CD4-positive, alpha-beta memory T cell (primary cell): ENCODE measurements around the gene RNF20. TPM values are rescaled to one million over a fixed set of nuclear protein-coding genes. Genes with fewer than 3 reads are reported as not detected.

Experiments used
- CTCF ChIA-PET: fragments of 350-600 bp; sonication (Branson Sonifier 250); formaldehyde crosslinking; loops from one replicate; lab custom pipeline; 2021; ENCODE audit warnings: inconsistent platforms; ENCODE audit not compliant: partially characterized antibody; lab: Charles Lee
- POLR2A ChIA-PET: fragments of 350-600 bp; sonication (Branson Sonifier 250); formaldehyde crosslinking; loops from one replicate; lab custom pipeline; 2021; ENCODE audit not compliant: partially characterized antibody; lab: Charles Lee
- DNase-seq, 5 donors: peaks; one replicate each; pipeline versions ENCODE4 v3.0.0 to v3.0.0-alpha.2; 2020 to 2022; ENCODE audit warnings: mixed read lengths in 1 of 5
- H3K27ac ChIP-seq: one replicate; pipeline ENCODE4 v1.7.0; 2013; ENCODE audit warnings: low read depth, low read length
- H3K27me3 ChIP-seq: 2 replicates; pipeline ENCODE4 v1.7.0; 2013; ENCODE audit warnings: mild to moderate bottlenecking, low read length, moderate library complexity; ENCODE audit not compliant: insufficient read depth
- H3K36me3 ChIP-seq: 2 replicates; pipeline ENCODE4 v1.7.0; 2013; ENCODE audit warnings: mild to moderate bottlenecking, low read length, moderate library complexity; ENCODE audit not compliant: insufficient read depth
- H3K4me1 ChIP-seq: 2 replicates; pipeline ENCODE4 v1.7.0; 2013; ENCODE audit warnings: mild to moderate bottlenecking, low read length, moderate library complexity; ENCODE audit not compliant: insufficient read depth
- H3K4me3 ChIP-seq, 2 donors: one replicate each; pipeline ENCODE4 v1.7.0; 2013; ENCODE audit warnings: low read length in 2 of 2, mild to moderate bottlenecking in 1 of 2
- H3K9me3 ChIP-seq, 2 donors: one replicate each; pipeline ENCODE4 v1.7.0; 2013; ENCODE audit warnings: low read length in 2 of 2, control low read depth in 1 of 2; ENCODE audit not compliant: control insufficient read depth in 1 of 2
- H3K27ac Mint-ChIP-seq, 7 donors: one replicate each; pipeline ENCODE4 v1.8.0; 2020 to 2021; ENCODE audit warnings: mixed read lengths in 7 of 7, mild to moderate bottlenecking in 6 of 7, inconsistent platforms in 3 of 7, moderate library complexity in 3 of 7
- H3K27me3 Mint-ChIP-seq, 2 donors: one replicate each; pipeline ENCODE4 v1.8.0; 2020 to 2021; ENCODE audit warnings: mixed read lengths in 2 of 2
- H3K36me3 Mint-ChIP-seq, 2 donors: one replicate each; pipeline ENCODE4 v1.8.0; 2020 to 2021; ENCODE audit warnings: mixed read lengths in 2 of 2, inconsistent platforms in 1 of 2, mild to moderate bottlenecking in 1 of 2
- H3K4me1 Mint-ChIP-seq, 4 donors: one replicate each; pipeline ENCODE4 v1.8.0; 2020 to 2021; ENCODE audit warnings: mixed read lengths in 4 of 4, mild to moderate bottlenecking in 1 of 4
- H3K4me3 Mint-ChIP-seq, 8 donors: one replicate each; pipeline ENCODE4 v1.8.0; 2020 to 2021; ENCODE audit warnings: mixed read lengths in 8 of 8, mild to moderate bottlenecking in 7 of 8, moderate library complexity in 6 of 8, inconsistent platforms in 3 of 8
- H3K9me3 Mint-ChIP-seq, 8 donors: one replicate each; pipeline ENCODE4 v1.8.0; 2020 to 2021; ENCODE audit warnings: mixed read lengths in 8 of 8, mild to moderate bottlenecking in 5 of 8, inconsistent platforms in 3 of 8, moderate library complexity in 1 of 8
- intact Hi-C: fragments of 100-400 bp; cut with micrococcal nuclease; formaldehyde crosslinking; loops from one replicate; pipeline ENCODE4 v1.15.1; 2023
- polyA plus RNA-seq, 2 donors: library from polyadenylated mRNA; unstranded; fragments of 300-500 nt; fragmentation: Illumina TruSeq; gene quantifications; one replicate each; pipeline ENCODE4 v1.2.3, GENCODE V29; 2021
- total RNA-seq, 2 experiments: library from RNA; stranded (reverse); gene quantifications; one replicate each; pipeline ENCODE4 v1.2.3, GENCODE V29; 2021

The RNF20 gene
- total RNA-seq (10 to 100 TPM; 64.5 to 67.4 TPM), polyA plus RNA-seq (10 to 100 TPM; 23.6 to 48.0 TPM)

DNA sequence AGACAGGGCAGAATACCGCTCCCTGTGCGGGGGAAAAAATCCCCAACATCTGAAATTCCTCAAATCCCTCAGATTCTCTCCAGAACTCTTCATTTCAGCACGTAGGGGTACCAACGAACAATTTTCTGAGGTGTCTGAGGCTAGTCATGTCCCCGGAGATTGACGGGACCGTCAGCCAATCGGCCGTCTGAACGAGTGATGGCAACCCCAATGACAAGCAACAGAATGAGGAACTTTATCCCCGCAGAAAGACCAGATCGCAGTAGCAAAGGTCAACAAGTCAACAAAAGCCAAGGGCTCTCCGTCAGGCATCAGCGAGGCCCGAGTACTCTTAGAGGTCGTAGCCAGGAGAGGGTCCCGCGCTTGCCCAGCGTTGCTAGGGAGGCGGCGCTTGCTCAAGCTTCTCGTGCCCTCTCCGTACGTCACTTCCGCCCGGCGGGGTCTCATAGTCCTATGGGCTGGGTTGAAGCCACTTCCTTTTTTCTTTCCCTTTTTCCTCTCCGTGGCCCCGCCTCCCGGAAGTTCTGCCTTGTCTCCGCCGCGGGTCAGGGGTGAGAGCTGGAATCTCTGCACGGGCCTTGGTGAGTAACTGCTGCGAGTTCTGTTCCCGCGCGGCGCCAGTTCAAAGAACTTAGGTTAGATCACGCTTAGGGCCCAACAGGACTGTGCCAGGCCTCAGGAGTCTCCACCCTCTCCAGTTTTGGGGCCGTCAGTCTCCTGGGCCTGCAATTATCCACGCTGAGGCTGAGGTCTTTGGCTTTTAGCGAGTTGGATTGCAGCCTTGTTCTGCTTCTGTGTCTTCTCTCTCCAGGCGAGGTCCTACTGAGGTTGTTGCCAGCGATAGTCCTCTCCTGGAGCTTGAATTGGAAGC is at the start of gene RNF20:
Gene RNF20 (plus strand): TSS at position 520 of the 871 bp plus-strand sequence. CDS start 1,571 bp downstream, outside the sequence.
- Mint-ChIP-seq H3K4me1 (peaks cover 11 to 33% (median 18%) of the 10 kb centered on the region in 4 donors), H3K36me3 (peaks cover 0 to 25% of the 10 kb centered on the region in 2 donors), H3K27ac (peak within 1 kb of the TSS; percentile 97 to 100 (median 99)), H3K9me3 (no peaks in the 10 kb centered on the region), H3K27me3 (peaks cover 0 to 3% of the 10 kb centered on the region in 2 donors), H3K4me3 (peak within 1 kb of the TSS; percentile 89 to 98 (median 92))
- intact Hi-C loops = loop anchor here (1.0 to 5.0 kb wide), 5 partner anchors 37 to 1436 kb away; partner anchors contain the start of genes ERP44, INVS, MRPL50 and TEX10
- no peaks in the 10 kb centered on the region for H3K27me3 ChIP-seq
- no peaks in the 10 kb centered on the region for H3K9me3 ChIP-seq
- H3K4me3 ChIP-seq = peak within 1 kb of the TSS; percentile 73 to 79
- peaks cover 19% of the 10 kb centered on the region for H3K36me3 ChIP-seq
- peak; percentile 99 to 100 (median 99) for DNase-seq
- ChIA-PET POLR2A (interaction anchor here (0.6 to 2.5 kb wide), 6 partner anchors 11 to 1106 kb away, joined by 3 to 24 read pairs (median 6); partner anchors contain the start of genes MRPL50, MSANTD3 and ZNF189), CTCF (interaction anchor here (0.9 to 2.6 kb wide), 7 partner anchors 10 to 145 kb away, joined by 3 to 13 read pairs (median 8); partner anchors contain the start of genes MRPL50 and ZNF189)
- peak within 1 kb of the TSS; percentile 98 for H3K27ac ChIP-seq
- peaks cover 49% of the 10 kb centered on the region for H3K4me1 ChIP-seq

- Histone ChIP-seq H3K4me1 (no peaks in the 10 kb centered on the region), H3K9me3 (no peaks in the 10 kb centered on the region), H3K27me3 (peaks cover 7% of the 10 kb centered on the region), H3K36me3 (no peaks in the 10 kb centered on the region), H3K4me3 (no peak overlapping the region), H3K27ac (no peak overlapping the region)
- peaks cover 40 to 48% of the 10 kb centered on the region in 2 donors for H3K27me3 Mint-ChIP-seq
- H3K27ac Mint-ChIP-seq = no peak overlapping the region
- ChIA-PET CTCF (no interaction called here), POLR2A (no interaction called here)
- intact Hi-C loops = no loop called here
- no peak overlapping the region for H3K4me3 Mint-ChIP-seq
- H3K36me3 Mint-ChIP-seq = no peaks in the 10 kb centered on the region
- peaks cover 0 to 5% (median under 1%) of the 10 kb centered on the region in 4 donors for H3K4me1 Mint-ChIP-seq
- DNase-seq = no peak
- peaks cover 0 to 2% (median 0%) of the 10 kb centered on the region in 8 donors for H3K9me3 Mint-ChIP-seq
Measured at GRCh38 chr9:101484046-101484445, 49.6 kb upstream of the RNF20 start.

DNA sequence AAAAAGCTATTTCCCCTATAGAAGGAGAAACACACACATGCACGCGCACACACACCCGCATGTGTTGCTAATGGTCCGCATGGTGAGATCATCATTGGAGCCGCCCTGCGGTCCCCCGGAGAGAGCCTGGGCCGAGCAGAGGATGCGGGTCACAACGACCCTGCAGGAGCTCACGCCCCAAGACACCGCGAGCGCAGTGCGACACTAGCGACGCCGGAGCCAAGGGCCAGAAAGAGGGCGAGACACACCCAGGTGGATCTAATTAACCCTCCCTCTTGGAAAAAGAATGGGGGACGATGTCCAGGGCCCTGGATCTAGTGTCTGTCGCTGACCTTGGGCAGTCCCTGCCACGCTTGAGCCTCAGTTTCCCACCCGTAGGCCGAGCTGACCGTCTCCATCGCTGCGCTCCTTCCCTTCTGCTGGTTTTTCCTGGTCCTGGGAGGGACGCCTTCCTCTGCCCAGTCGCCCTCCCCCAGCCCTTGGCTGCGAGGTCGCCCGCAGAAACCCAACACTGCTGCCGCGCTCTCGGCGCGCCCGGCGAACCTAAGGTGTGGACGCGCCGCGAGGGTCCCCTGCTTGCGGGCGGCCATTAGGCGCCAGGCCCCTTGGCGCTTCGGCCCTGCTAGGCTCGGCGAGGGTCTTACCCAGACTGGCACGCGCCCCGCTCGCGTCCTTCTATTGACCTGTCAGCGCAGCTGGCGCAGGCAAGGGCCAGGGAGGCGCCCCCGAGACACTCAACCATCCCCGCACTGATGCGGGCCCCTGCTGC is 47.5 kb upstream of the RNF20 start:
- H3K4me1 Mint-ChIP-seq = peaks cover 0 to 5% (median under 1%) of the 10 kb centered on the region in 4 donors
- no peaks in the 10 kb centered on the region for H3K36me3 Mint-ChIP-seq
- ChIA-PET CTCF (interaction anchor here (0.9 kb wide), 1 partner anchor 25 kb away, joined by 3 read pairs; no protein-coding TSS in a partner anchor), POLR2A (no interaction called here)
- intact Hi-C loops = no loop called here
- Histone ChIP-seq H3K27ac (no peak overlapping the region), H3K36me3 (no peaks in the 10 kb centered on the region), H3K4me3 (no peak overlapping the region), H3K27me3 (peaks cover 7% of the 10 kb centered on the region), H3K9me3 (no peaks in the 10 kb centered on the region), H3K4me1 (no peaks in the 10 kb centered on the region)
- H3K4me3 Mint-ChIP-seq = peak overlapping the region in 2 of 8 donors; percentile 18 to 25
- H3K27ac Mint-ChIP-seq = no peak overlapping the region
- peaks cover 0 to 3% (median 0%) of the 10 kb centered on the region in 8 donors for H3K9me3 Mint-ChIP-seq
- no peak for DNase-seq
- peaks cover 40 to 49% of the 10 kb centered on the region in 2 donors for H3K27me3 Mint-ChIP-seq

- Mint-ChIP-seq H3K36me3 (no peaks in the 10 kb centered on the region), H3K4me3 (peak overlapping the region in 1 of 8 donors; percentile 52), H3K9me3 (peaks cover 0 to 4% (median under 1%) of the 10 kb centered on the region in 8 donors), H3K27me3 (peaks cover 37 to 46% of the 10 kb centered on the region in 2 donors), H3K27ac (no peak overlapping the region), H3K4me1 (peaks cover 0 to 5% (median under 1%) of the 10 kb centered on the region in 4 donors)
- no peak for DNase-seq
- Histone ChIP-seq H3K4me1 (no peaks in the 10 kb centered on the region), H3K27ac (no peak overlapping the region), H3K27me3 (peaks cover 7% of the 10 kb centered on the region), H3K9me3 (no peaks in the 10 kb centered on the region), H3K36me3 (no peaks in the 10 kb centered on the region), H3K4me3 (no peak overlapping the region)
- ChIA-PET POLR2A (no interaction called here), CTCF (no interaction called here)
- intact Hi-C loops = no loop called here
Measured at GRCh38 chr9:101486693-101487442, 46.8 kb upstream of the RNF20 start.

DNA sequence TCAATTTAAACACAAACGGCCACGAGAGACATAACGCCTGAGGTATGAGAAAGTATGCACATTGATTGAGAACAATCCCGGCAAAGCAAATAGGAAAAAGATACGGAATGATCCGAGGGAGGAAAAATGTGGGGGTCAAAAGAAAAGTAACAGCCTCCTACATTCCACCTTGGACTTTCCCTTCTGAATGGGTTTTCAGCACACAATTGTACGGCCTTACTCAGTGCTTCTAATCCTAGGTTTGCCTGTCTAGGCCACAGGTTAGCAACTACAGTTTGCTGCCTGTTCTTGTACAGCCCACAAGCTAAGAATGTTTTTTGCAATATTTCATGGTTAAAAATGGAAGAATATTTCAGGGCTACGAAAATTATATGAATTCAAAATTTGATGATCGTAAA is 46.2 kb upstream of the RNF20 start:
- intact Hi-C loops = no loop called here
- H3K27ac Mint-ChIP-seq = no peak overlapping the region
- POLR2A ChIA-PET = no interaction called here

DNA sequence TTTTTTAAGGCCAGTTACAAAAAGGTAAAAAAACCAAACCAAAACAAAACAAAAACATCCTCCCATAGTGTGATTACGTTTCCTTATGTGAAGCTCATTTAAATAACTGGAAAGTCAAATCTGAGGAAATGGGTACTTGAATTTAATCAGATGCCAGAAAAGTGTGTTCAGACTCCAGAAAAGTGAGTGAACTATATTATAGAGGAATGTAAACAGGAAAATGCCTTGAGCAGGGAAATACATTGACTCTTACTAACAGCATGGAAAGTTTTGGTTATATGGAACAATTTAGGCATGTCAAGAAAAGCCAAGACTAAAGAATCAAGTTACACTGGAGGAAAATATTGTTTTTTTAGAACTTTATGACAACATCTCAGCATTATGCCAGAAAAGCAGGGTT is 37.8 kb upstream of the RNF20 start:
- POLR2A ChIA-PET = no interaction called here

More for the DNA sequence above, 46.2 kb upstream of the RNF20 start:
- DNase-seq = no peak
- Histone ChIP-seq H3K36me3 (no peaks in the 10 kb centered on the region), H3K4me1 (no peaks in the 10 kb centered on the region), H3K27ac (no peak overlapping the region), H3K27me3 (peaks cover 7% of the 10 kb centered on the region), H3K9me3 (no peaks in the 10 kb centered on the region), H3K4me3 (no peak overlapping the region)
- CTCF ChIA-PET = no interaction called here
- Mint-ChIP-seq H3K4me1 (peaks cover 0 to 5% (median under 1%) of the 10 kb centered on the region in 4 donors), H3K4me3 (no peak overlapping the region), H3K36me3 (no peaks in the 10 kb centered on the region), H3K27me3 (peaks cover 38 to 44% of the 10 kb centered on the region in 2 donors), H3K9me3 (peaks cover 0 to 7% (median 4%) of the 10 kb centered on the region in 8 donors)

More for the DNA sequence above, 37.8 kb upstream of the RNF20 start:
- no peaks in the 10 kb centered on the region for H3K9me3 ChIP-seq
- no peak for DNase-seq
- H3K4me3 ChIP-seq = no peak overlapping the region
- CTCF ChIA-PET = no interaction called here
- no peaks in the 10 kb centered on the region for H3K4me1 ChIP-seq
- no peaks in the 10 kb centered on the region for H3K27me3 ChIP-seq
- H3K4me1 Mint-ChIP-seq = no peaks in the 10 kb centered on the region
- H3K27me3 Mint-ChIP-seq = peaks cover 6 to 8% of the 10 kb centered on the region in 2 donors
- H3K27ac ChIP-seq = no peak overlapping the region
- intact Hi-C loops = no loop called here
- H3K27ac Mint-ChIP-seq = no peak overlapping the region
- H3K36me3 ChIP-seq = no peaks in the 10 kb centered on the region
- H3K36me3 Mint-ChIP-seq = no peaks in the 10 kb centered on the region
- peaks cover 0 to 10% (median 5%) of the 10 kb centered on the region in 8 donors for H3K9me3 Mint-ChIP-seq
- no peak overlapping the region for H3K4me3 Mint-ChIP-seq
